Hepatocyte (in vitro differentiated cells): ENCODE results near the gene YLPM1.

Experiments
- CTCF ChIP-seq: fragments of 200-600 bp; sonication (generic); IDR thresholded peaks from 2 replicates; pipeline ENCODE4 v1.5.1; 2016; ENCODE audit warnings: antibody characterized with exemption, mild to moderate bottlenecking; ENCODE audit not compliant: poor library complexity
- EZH2 ChIP-seq: fragments of 200-600 bp; sonication (generic); IDR thresholded peaks from 2 replicates; pipeline ENCODE4 v1.6.1; 2016; ENCODE audit warnings: antibody characterized with exemption, mild to moderate bottlenecking, borderline replicate concordance
- EZH2phosphoT487 ChIP-seq: fragments of 200-600 bp; sonication (generic); IDR thresholded peaks from one replicate; pipeline ENCODE4 v1.6.1; 2018; ENCODE audit warnings: antibody characterized with exemption, mild to moderate bottlenecking, low read depth, moderate library complexity; ENCODE audit not compliant: unreplicated experiment, severe bottlenecking

DNA sequence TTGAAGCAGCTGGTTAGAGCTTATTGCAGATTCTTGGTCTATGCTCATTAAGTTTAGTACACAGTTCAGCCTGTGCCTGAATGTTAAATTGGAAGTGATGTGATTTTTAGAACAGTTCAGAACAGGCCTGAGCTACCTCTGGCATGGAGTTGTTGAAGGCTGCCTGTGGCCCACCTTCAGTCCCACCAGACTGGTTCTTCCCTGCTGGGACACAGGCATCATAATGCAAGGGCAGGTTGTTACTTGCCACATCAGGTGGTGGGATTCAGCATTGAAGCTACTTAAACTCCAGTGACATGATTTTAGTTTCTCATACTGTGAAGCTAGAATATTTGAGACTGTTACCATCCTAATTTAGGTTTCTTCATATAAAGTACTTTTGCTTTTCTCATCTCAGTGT lies 63.5 kb downstream of the YLPM1 start:
- no peak for TF ChIP-seq EZH2phosphoT487
- TF ChIP-seq EZH2 = no peak
- no peak for TF ChIP-seq CTCF
